Bronchial smooth muscle cell (primary cell): ENCODE measurements around the gene SH2D2A. TPM values are rescaled to one million over a fixed set of nuclear protein-coding genes. Genes with fewer than 3 reads are reported as not detected.

Experiments used
- total RNA-seq: library from RNA; depleted of rRNA; stranded (reverse); fragments of >200 nt; gene quantifications from 2 replicates; pipeline ENCODE4 v1.2.1, GENCODE V29; 2014

Gene SH2D2A
- 0.32 TPM in 1 of 2 replicates, not detected in the other for total RNA-seq

GRCh38 chr1:156816561-156817328, at the start of gene SH2D2A:
TSS of gene SH2D2A (minus strand) at chr1:156816848. CDS start at chr1:156816708, 140 bp downstream.

GRCh38 chr1:156860628-156861423, 44.2 kb upstream of the SH2D2A start, which contains the start of gene NTRK1:
TSS of gene NTRK1 (plus strand) at chr1:156860865. CDS start at chr1:156860935, 70 bp downstream.

GRCh38 chr1:156858959-156859522, 42.4 kb upstream of the SH2D2A start, which contains the start of gene INSRR:
TSS of gene INSRR (minus strand) at chr1:156859117. CDS start at chr1:156858621, 496 bp downstream.

GRCh38 chr1:156767101-156767878, 49.4 kb downstream of the SH2D2A start, which contains the start of gene PRCC:
TSS of gene PRCC (plus strand) at chr1:156767535. CDS start at chr1:156767772, 237 bp downstream.

Other genes starting within 250 kb of the SH2D2A start
- 1.3 and 3.6 TPM in 2 replicates for gene IQGAP3, start 244.3 kb downstream of the SH2D2A start, total RNA-seq
- gene TTC24, start 237.1 kb downstream of the SH2D2A start, total RNA-seq, result not detected in 2 replicates
- 36.7 and 56.6 TPM in 2 replicates for gene NAXE, start 225.1 kb downstream of the SH2D2A start, total RNA-seq
- 5.4 and 8.2 TPM in 2 replicates for gene GPATCH4, start 215.4 kb downstream of the SH2D2A start, total RNA-seq
- gene HAPLN2, start 197.4 kb downstream of the SH2D2A start, total RNA-seq, result 0.16 TPM in 1 of 2 replicates, not detected in the other
- gene BCAN, start 174.7 kb downstream of the SH2D2A start, total RNA-seq, result not detected in 2 replicates
- 30.8 and 63.4 TPM in 2 replicates for gene NES, start 139.4 kb downstream of the SH2D2A start, total RNA-seq
- 80.6 and 167 TPM in 2 replicates for gene CRABP2, start 111.3 kb downstream of the SH2D2A start, total RNA-seq
- 11.0 and 12.9 TPM in 2 replicates for gene METTL25B, start 88.4 kb downstream of the SH2D2A start, total RNA-seq
- 5.1 and 5.5 TPM in 2 replicates for gene ISG20L2, start 88.1 kb downstream of the SH2D2A start, total RNA-seq
- 41.3 and 43.3 TPM in 2 replicates for gene MRPL24, start 75.8 kb downstream of the SH2D2A start, total RNA-seq
- gene HDGF, start 65.2 kb downstream of the SH2D2A start, total RNA-seq, result 98.5 and 133 TPM in 2 replicates
- gene PRCC, start 49.3 kb downstream of the SH2D2A start, total RNA-seq, result 6.4 and 9.5 TPM in 2 replicates
- under 0.01 TPM in 1 of 2 replicates, not detected in the other for gene INSRR, start 42.3 kb upstream of the SH2D2A start, total RNA-seq
- 0.09 and 0.16 TPM in 2 replicates for gene NTRK1, start 44.0 kb upstream of the SH2D2A start, total RNA-seq
- 0.09 and 2.5 TPM in 2 replicates for gene PEAR1, start 76.9 kb upstream of the SH2D2A start, total RNA-seq
- gene LRRC71, start 103.8 kb upstream of the SH2D2A start, total RNA-seq, result not detected in 2 replicates
- 20.3 and 26.0 TPM in 2 replicates for gene ARHGEF11, start 228.9 kb upstream of the SH2D2A start, total RNA-seq